ENCODE results near the gene ADGRG2.

ADGRG2 gene

DNA sequence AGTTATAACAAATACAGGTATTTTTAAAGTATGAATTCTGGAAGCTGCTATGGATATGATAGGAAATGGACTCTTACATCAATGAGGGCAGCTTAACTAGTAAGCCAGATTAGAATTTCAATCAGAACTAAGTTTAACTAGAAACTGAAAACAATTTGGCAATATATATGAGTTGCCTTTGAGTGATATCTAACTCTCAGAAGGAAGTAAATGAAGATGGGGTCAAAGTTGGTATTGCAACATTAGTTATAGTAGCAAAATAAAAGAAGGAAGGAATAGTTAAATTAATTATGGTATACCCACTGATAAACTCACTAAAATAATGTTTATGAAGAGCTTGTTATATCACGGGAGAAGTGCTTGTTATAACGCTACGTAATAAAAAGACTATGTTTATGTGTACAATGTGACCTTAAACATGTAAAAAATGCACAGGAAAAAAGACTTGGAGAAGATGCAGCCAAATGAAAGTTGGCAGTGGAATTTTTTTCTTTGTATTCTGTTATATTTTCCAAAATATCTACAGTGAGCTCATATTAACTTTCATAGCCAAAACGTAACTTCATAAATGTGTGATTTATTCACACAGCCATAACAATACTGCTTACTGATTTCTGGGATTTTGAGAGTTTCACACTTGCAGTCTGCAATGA is 172.9 kb downstream of the ADGRG2 start:
- no peak for TF ChIP-seq CTCF (IDR thresholded peaks at IDR 0.05; ENCODE audit: low read depth, low read length)
- no peak for DNase-seq (ENCODE audit: low read depth, low spot score)
- in situ Hi-C loops (cut with HindIII; ENCODE audit: low sequenced_read_pairs): no loop called here
- H3K4me3 ChIP-seq (ENCODE audit: low read depth, low read length): no peak overlapping the region

DNA sequence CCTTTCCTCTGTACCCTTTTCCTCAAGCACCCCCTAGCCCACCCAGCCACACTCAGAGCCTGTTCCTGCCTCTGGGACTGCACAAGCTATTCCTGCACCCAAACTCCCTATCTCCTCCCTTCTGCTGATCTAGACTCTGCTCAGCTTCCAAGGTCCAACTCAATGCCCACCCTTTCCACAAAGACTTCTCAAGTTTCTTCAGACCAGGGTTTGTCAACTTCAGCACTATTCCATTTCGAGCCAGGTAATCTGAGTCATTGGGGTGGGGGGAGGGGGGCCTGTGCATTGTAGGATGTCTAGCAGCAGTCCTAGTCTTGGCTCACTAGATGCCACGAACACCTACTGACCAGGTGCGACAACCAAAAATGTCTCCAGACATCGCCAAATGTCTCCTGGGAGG is 175.7 kb downstream of the ADGRG2 start:
- DNase-seq (ENCODE audit: low read depth, low spot score): no peak
- in situ Hi-C loops (cut with HindIII; ENCODE audit: low sequenced_read_pairs): no loop called here
- H3K4me3 ChIP-seq (ENCODE audit: low read depth, low read length): no peak overlapping the region
- no peak for TF ChIP-seq CTCF (IDR thresholded peaks at IDR 0.05; ENCODE audit: low read depth, low read length)

GRCh38 chrX:18946157-18946556 is 176.1 kb downstream of the ADGRG2 start:
- TF ChIP-seq CTCF (IDR thresholded peaks at IDR 0.05; ENCODE audit: low read depth, low read length): no peak
- in situ Hi-C loops (cut with HindIII; ENCODE audit: low sequenced_read_pairs): no loop called here
- H3K4me3 ChIP-seq (ENCODE audit: low read depth, low read length): no peak overlapping the region
- DNase-seq (ENCODE audit: low read depth, low spot score): no peak

- in situ Hi-C loops (cut with HindIII; ENCODE audit: low sequenced_read_pairs): no loop called here
- no peak overlapping the region for H3K4me3 ChIP-seq (ENCODE audit: low read depth, low read length)
- DNase-seq (ENCODE audit: low read depth, low spot score): no peak
- no peak for TF ChIP-seq CTCF (IDR thresholded peaks at IDR 0.05; ENCODE audit: low read depth, low read length)
Measured at GRCh38 chrX:18945483-18945882, 176.8 kb downstream of the ADGRG2 start.

DNA sequence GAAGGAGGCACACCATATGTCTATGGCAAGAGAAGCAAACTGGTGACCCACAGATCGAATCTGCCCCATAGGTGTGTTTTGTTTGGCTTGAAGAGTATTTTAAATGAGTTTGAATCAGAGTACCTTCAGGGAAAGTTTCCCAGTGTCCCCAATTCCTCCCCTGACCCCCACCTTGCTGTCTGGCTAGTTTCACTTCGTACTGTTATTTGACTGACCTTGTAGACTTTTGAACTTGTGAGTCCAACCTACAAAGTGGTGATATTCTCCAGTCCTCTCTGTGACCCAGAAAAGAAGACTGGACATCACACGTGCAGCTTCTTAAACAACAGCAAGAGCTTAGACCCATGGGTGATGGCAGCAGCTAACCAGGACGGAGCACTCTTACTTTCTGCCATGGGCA is 177.8 kb downstream of the ADGRG2 start:
- TF ChIP-seq CTCF (IDR thresholded peaks at IDR 0.05; ENCODE audit: low read depth, low read length): no peak
- H3K4me3 ChIP-seq (ENCODE audit: low read depth, low read length): no peak overlapping the region
- in situ Hi-C loops (cut with HindIII; ENCODE audit: low sequenced_read_pairs): no loop called here
- no peak for DNase-seq (ENCODE audit: low read depth, low spot score)

DNA sequence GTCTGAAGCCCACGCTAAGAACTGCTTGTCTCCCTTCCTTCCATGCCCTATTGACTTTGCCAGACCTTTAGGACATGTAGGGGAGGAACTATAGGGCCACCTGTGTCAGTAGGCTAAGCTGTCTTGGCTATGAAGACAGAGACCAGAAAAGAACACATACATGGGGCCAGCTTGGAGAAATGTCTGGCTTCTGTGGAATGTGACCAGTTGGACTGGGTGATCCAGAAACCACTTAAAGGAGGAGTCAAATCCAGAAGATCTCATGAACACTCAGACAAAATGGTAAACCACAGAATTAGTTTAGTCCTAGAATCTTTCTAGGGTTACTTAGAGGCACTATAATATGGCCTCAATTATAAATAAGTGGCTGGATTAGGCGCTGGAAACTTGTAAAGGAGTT is 180.4 kb downstream of the ADGRG2 start:
- in situ Hi-C loops (cut with HindIII; ENCODE audit: low sequenced_read_pairs): no loop called here
- DNase-seq (ENCODE audit: low read depth, low spot score): no peak
- H3K4me3 ChIP-seq (ENCODE audit: low read depth, low read length): no peak overlapping the region
- TF ChIP-seq CTCF (IDR thresholded peaks at IDR 0.05; ENCODE audit: low read depth, low read length): no peak

All from astrocyte of the spinal cord (primary cell).